WERI-Rb-1 (cell line): ENCODE measurements around the gene ARID1B.

Experiments
- DNase-seq: peaks from one replicate; pipeline ENCODE4 v3.0.0-alpha.2; 2020
- H3K27ac ChIP-seq: fragments of 250-450 bp; sonication (Bioruptor Pico); 2 replicates; pipeline ENCODE4 v1.5.1; 2020; ENCODE audit warnings: mild to moderate bottlenecking, moderate library complexity
- H3K27me3 ChIP-seq: fragments of 250-450 bp; sonication (Bioruptor Pico); 2 replicates; pipeline ENCODE4 v1.5.1; 2021; ENCODE audit warnings: mild to moderate bottlenecking, low read depth, moderate library complexity; ENCODE audit not compliant: insufficient read depth, severe bottlenecking
- H3K36me3 ChIP-seq: fragments of 250-450 bp; sonication (Bioruptor Pico); 2 replicates; pipeline ENCODE4 v1.5.1; 2020; ENCODE audit warnings: mild to moderate bottlenecking, moderate library complexity
- H3K4me3 ChIP-seq: 2 replicates; pipeline ENCODE4 v1.5.1; 2011; ENCODE audit warnings: low read depth, mild to moderate bottlenecking, control low read depth, low read length
- H3K9me3 ChIP-seq: fragments of 250-450 bp; sonication (Bioruptor Pico); 2 replicates; pipeline ENCODE4 v1.5.1; 2021; ENCODE audit warnings: mild to moderate bottlenecking, moderate library complexity; ENCODE audit not compliant: severe bottlenecking
- CTCF ChIP-seq: IDR thresholded peaks from 2 replicates; pipeline ENCODE4 v1.5.1; 2011; ENCODE audit warnings: low read depth, mild to moderate bottlenecking, control low read depth, inconsistent platforms, low read length

The ARID1B gene

GRCh38 chr6:156948807-156949206 lies 171.6 kb downstream of the ARID1B start:
- H3K27me3 ChIP-seq: no peaks in the 10 kb centered on the region
- H3K9me3 ChIP-seq: no peaks in the 10 kb centered on the region
- no peak for DNase-seq
- H3K36me3 ChIP-seq: no peaks in the 10 kb centered on the region
- no peak overlapping the region for H3K4me3 ChIP-seq
- no peak for TF ChIP-seq CTCF
- H3K27ac ChIP-seq: no peak overlapping the region

DNA sequence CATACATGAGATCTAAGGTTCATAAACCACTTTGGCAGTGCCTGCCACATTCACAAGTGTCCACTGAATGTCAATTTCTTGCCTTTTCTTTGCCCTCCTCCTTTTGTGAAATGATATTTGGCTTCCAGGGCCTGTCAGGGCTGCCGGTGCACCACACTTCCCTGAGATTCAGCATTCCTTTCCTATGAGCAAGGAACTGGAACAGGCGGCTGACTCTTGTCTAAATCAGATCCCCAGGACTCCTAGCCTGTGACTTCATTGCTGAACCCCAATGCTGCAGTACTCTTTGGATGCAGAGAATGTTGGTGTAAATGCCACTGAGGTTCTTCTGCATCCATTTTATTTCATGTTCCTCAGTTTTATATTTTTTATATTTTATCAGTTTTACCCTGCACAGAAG lies 172.2 kb downstream of the ARID1B start:
- no peaks in the 10 kb centered on the region for H3K27me3 ChIP-seq
- no peaks in the 10 kb centered on the region for H3K36me3 ChIP-seq
- no peak for DNase-seq
- H3K4me3 ChIP-seq: no peak overlapping the region
- no peaks in the 10 kb centered on the region for H3K9me3 ChIP-seq
- H3K27ac ChIP-seq: no peak overlapping the region
- TF ChIP-seq CTCF: no peak

- H3K27ac ChIP-seq: no peak overlapping the region
Observed at GRCh38 chr6:156950084-156950483, 172.9 kb downstream of the ARID1B start.

DNA sequence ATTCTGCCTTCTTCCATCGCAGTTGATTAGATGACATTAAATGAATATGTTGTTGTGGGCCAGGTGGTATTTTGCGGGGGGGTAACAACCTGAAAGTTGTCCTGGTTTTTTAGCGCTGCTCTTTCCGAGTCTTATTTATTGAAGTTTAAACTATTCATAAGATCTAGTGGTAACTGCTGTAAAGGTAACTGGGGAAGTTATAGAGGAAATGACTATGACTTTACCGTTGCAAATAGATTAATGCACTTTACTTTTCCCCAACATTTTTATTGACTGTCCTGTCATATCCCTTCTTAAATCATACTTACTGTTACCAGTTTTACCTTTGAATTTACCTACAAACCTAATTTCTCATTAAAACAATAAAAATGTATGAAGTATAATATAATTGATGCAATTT lies 173.4 kb downstream of the ARID1B start:
- no peak for DNase-seq
- Histone ChIP-seq H3K27ac (no peak overlapping the region), H3K27me3 (no peaks in the 10 kb centered on the region), H3K4me3 (no peak overlapping the region), H3K36me3 (peaks cover 5% of the 10 kb centered on the region; the same call in 1 of the 2 replicates), H3K9me3 (no peaks in the 10 kb centered on the region)
- TF ChIP-seq CTCF: no peak

More at GRCh38 chr6:156950084-156950483, 172.9 kb downstream of the ARID1B start:
- no peak for DNase-seq
- Histone ChIP-seq H3K27me3 (no peaks in the 10 kb centered on the region), H3K9me3 (no peaks in the 10 kb centered on the region), H3K36me3 (peaks cover under 1% of the 10 kb centered on the region; the same call in 1 of the 2 replicates), H3K4me3 (no peak overlapping the region)
- TF ChIP-seq CTCF: no peak

DNA sequence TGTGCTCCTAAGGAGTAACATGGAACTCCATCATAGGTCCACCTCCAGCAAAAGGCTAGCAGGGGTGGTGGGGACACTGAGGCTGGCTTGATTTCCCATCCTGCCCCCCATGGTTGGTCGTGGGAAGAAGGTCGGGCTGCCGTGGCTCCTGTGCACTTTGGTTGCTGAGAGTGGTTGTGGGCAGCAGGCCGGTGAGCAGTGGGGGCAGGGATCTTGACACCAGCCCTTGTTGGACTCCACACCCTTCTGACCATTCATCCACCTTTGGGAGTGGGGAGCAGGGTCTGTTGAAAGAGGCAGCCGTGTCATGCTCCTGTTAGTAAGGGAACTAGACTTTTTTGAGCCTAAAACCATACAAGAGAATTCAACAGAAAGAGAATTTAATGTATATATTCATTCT lies 175.2 kb downstream of the ARID1B start:
- H3K36me3 ChIP-seq: peaks cover 6% of the 10 kb centered on the region; the same call in 1 of the 2 replicates
- DNase-seq: no peak
- no peak for TF ChIP-seq CTCF
- H3K27me3 ChIP-seq: no peaks in the 10 kb centered on the region
- no peaks in the 10 kb centered on the region for H3K9me3 ChIP-seq
- no peak overlapping the region for H3K4me3 ChIP-seq
- no peak overlapping the region for H3K27ac ChIP-seq

DNA sequence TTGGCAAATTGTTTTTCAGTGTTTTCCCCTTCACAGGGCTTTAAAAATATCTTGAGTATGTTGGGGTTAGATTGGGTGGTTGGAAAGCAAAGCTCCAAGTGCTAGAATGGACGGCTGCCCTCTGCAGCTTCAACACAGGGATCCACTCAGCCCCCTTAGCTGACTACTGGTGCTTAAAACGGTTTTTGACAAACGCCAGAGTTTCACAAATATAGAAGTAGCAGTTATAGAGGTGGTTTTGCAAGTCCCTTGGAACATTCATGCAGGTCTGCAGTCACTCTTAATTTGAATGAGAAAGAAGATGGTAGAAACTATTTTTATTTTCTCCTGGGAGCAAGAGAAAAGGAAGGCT lies 175.9 kb downstream of the ARID1B start:
- Histone ChIP-seq H3K27ac (no peak overlapping the region), H3K9me3 (no peaks in the 10 kb centered on the region), H3K36me3 (peaks cover 6% of the 10 kb centered on the region; the same call in 1 of the 2 replicates), H3K27me3 (no peaks in the 10 kb centered on the region), H3K4me3 (no peak overlapping the region)
- TF ChIP-seq CTCF: no peak
- DNase-seq: no peak
